ENCODE results near the gene AGAP9. TPM values are rescaled to one million over a fixed set of nuclear protein-coding genes. Genes with fewer than 3 reads are reported as not detected.
"Not testable (repeated sequence)": the region's sequence is repeated elsewhere in the genome, so short reads cannot be mapped to it uniquely, and the experiment has no call there.

AGAP9 gene
- total RNA-seq (2014; rRNA removed; shearing (Covaris generic)), result 4.5 and 4.6 TPM in 2 replicates

- DNase-seq (ENCODE audit: low spot score), result not testable (repeated sequence)
These were observed at the start of gene AGAP9 for GRCh38 chr10:47523475-47523874. Gene AGAP9, minus strand, starts transcription at chr10:47523638. Its CDS starts 112 bp downstream, at chr10:47523526.

GRCh38 chr10:47571138-47571912 lies 47.9 kb upstream of the AGAP9 start:
- not testable (repeated sequence) for DNase-seq (ENCODE audit: low spot score)

GRCh38 chr10:47566757-47567156 lies 43.3 kb upstream of the AGAP9 start:
- DNase-seq (ENCODE audit: low spot score), result not testable (repeated sequence)

- DNase-seq (ENCODE audit: low spot score), result not testable (repeated sequence)
These were observed 42.8 kb upstream of the AGAP9 start for GRCh38 chr10:47566108-47566699.

GRCh38 chr10:47565517-47565920 lies 42.1 kb upstream of the AGAP9 start:
- DNase-seq (ENCODE audit: low spot score), result not testable (repeated sequence)

GRCh38 chr10:47564953-47565352 lies 41.5 kb upstream of the AGAP9 start:
- DNase-seq (ENCODE audit: low spot score), result not testable (repeated sequence)

- not testable (repeated sequence) for DNase-seq (ENCODE audit: low spot score)
These were observed 40.9 kb upstream of the AGAP9 start for GRCh38 chr10:47564318-47564717.

GRCh38 chr10:47560452-47560851 lies 37.0 kb upstream of the AGAP9 start:
- not testable (repeated sequence) for DNase-seq (ENCODE audit: low spot score)

GRCh38 chr10:47559718-47560308 lies 36.4 kb upstream of the AGAP9 start:
- DNase-seq (ENCODE audit: low spot score), result not testable (repeated sequence)

- peak; percentile 25 for DNase-seq (ENCODE audit: low spot score)
These were observed 34.7 kb upstream of the AGAP9 start for GRCh38 chr10:47558109-47558508.

GRCh38 chr10:47557616-47558015 lies 34.2 kb upstream of the AGAP9 start:
- DNase-seq (ENCODE audit: low spot score), result peak; percentile 3

GRCh38 chr10:47555334-47555733 lies 31.9 kb upstream of the AGAP9 start:
- not testable (repeated sequence) for DNase-seq (ENCODE audit: low spot score)

- not testable (repeated sequence) for DNase-seq (ENCODE audit: low spot score)
These were observed 31.1 kb upstream of the AGAP9 start for GRCh38 chr10:47554552-47554951.

- DNase-seq (ENCODE audit: low spot score), result not testable (repeated sequence)
These were observed 30.4 kb upstream of the AGAP9 start for GRCh38 chr10:47553860-47554247.

- peak; percentile 70 for DNase-seq (ENCODE audit: low spot score)
These were observed 29.9 kb upstream of the AGAP9 start for GRCh38 chr10:47553214-47553859.

- DNase-seq (ENCODE audit: low spot score), result peak; percentile 53
These were observed 29.3 kb upstream of the AGAP9 start for GRCh38 chr10:47552719-47553118.

GRCh38 chr10:47547286-47547685 lies 23.8 kb upstream of the AGAP9 start:
- not testable (repeated sequence) for DNase-seq (ENCODE audit: low spot score)

- not testable (repeated sequence) for DNase-seq (ENCODE audit: low spot score)
These were observed 13.0 kb upstream of the AGAP9 start for GRCh38 chr10:47536430-47536829.

- not testable (repeated sequence) for DNase-seq (ENCODE audit: low spot score)
These were observed 21.1 kb downstream of the AGAP9 start for GRCh38 chr10:47502313-47502712.

- not testable (repeated sequence) for DNase-seq (ENCODE audit: low spot score)
These were observed 29.2 kb downstream of the AGAP9 start for GRCh38 chr10:47494226-47494625.

- not testable (repeated sequence) for DNase-seq (ENCODE audit: low spot score)
These were observed 31.8 kb downstream of the AGAP9 start, which contains the start of gene FAM25G for GRCh38 chr10:47491600-47491999. Gene FAM25G, minus strand, starts transcription at chr10:47491700. Its CDS starts 26 bp downstream, at chr10:47491674.

- DNase-seq (ENCODE audit: low spot score), result not testable (repeated sequence)
These were observed 33.8 kb downstream of the AGAP9 start for GRCh38 chr10:47489630-47490029.
